OCI-LY1 (cell line): Measurements from ENCODE around the gene P2RY4.

Experiments used
- H2AFZ ChIP-seq: fragments of 200-600 bp; sonication (generic), shearing (Covaris generic); 2 replicates; pipeline ENCODE4 v1.6.0; 2014; ENCODE audit warnings: antibody characterized with exemption, mild to moderate bottlenecking, low read length
- H3F3A ChIP-seq: fragments of 200-600 bp; sonication (generic), shearing (Covaris generic); 2 replicates; pipeline ENCODE4 v1.6.0; 2014; ENCODE audit warnings: mild to moderate bottlenecking, antibody characterized with exemption, low read length, moderate library complexity; ENCODE audit not compliant: insufficient read depth
- H3K27ac ChIP-seq: fragments of 200-600 bp; sonication (generic); 2 replicates; pipeline ENCODE4 v1.5.1; 2014; ENCODE audit warnings: low read length, mixed run types, mild to moderate bottlenecking, low read depth; ENCODE audit not compliant: poor library complexity, severe bottlenecking
- H3K27me3 ChIP-seq: fragments of 200-600 bp; sonication (generic); 2 replicates; pipeline ENCODE4 v1.6.0; 2014; ENCODE audit warnings: antibody characterized with exemption, mild to moderate bottlenecking, low read length, moderate library complexity; ENCODE audit not compliant: insufficient read depth
- H3K36me3 ChIP-seq: fragments of 200-600 bp; sonication (generic); 2 replicates; pipeline ENCODE4 v1.6.1; 2014; ENCODE audit warnings: mild to moderate bottlenecking, antibody characterized with exemption, low read length, moderate library complexity, mixed read lengths; ENCODE audit not compliant: insufficient read depth
- H3K4me1 ChIP-seq: fragments of 200-600 bp; sonication (generic); 2 replicates; pipeline ENCODE4 v1.5.1; 2014; ENCODE audit warnings: mild to moderate bottlenecking, low read length, moderate library complexity; ENCODE audit not compliant: insufficient read depth, severe bottlenecking
- H3K4me2 ChIP-seq: fragments of 200-600 bp; sonication (generic), shearing (Covaris generic); 2 replicates; pipeline ENCODE4 v1.6.1; 2014; ENCODE audit warnings: low read length
- H3K4me3 ChIP-seq: fragments of 200-600 bp; sonication (generic); 2 replicates; pipeline ENCODE4 v1.5.1; 2014; ENCODE audit warnings: low read length, low read depth, mild to moderate bottlenecking, mixed read lengths; ENCODE audit not compliant: poor library complexity, severe bottlenecking
- H3K79me2 ChIP-seq: fragments of 200-600 bp; shearing (Covaris generic); 2 replicates; pipeline ENCODE4 v1.6.1; 2016; ENCODE audit warnings: mixed run types, low read length, mixed read lengths; ENCODE audit not compliant: insufficient read depth
- H3K9ac ChIP-seq: fragments of 200-600 bp; sonication (generic), shearing (Covaris generic); 2 replicates; pipeline ENCODE4 v1.6.1; 2014; ENCODE audit warnings: mild to moderate bottlenecking, low read length, mixed read lengths
- H3K9me2 ChIP-seq: fragments of 200-600 bp; sonication (generic), shearing (Covaris generic); 2 replicates; pipeline ENCODE4 v1.6.1; 2014; ENCODE audit warnings: low read depth, mild to moderate bottlenecking, low read length, mixed read lengths
- H3K9me3 ChIP-seq: fragments of 200-600 bp; shearing (Covaris generic); 2 replicates; pipeline ENCODE4 v1.6.1; 2014; ENCODE audit warnings: low read length, mixed read lengths
- H4K20me1 ChIP-seq: fragments of 200-600 bp; sonication (generic), shearing (Covaris generic); 2 replicates; pipeline ENCODE4 v1.6.0; 2016; ENCODE audit warnings: mild to moderate bottlenecking, low read length; ENCODE audit not compliant: insufficient read depth
- CTCF ChIP-seq: fragments of 200-600 bp; sonication (generic), shearing (Covaris generic); IDR thresholded peaks from 2 replicates; pipeline ENCODE4 v1.5.1; 2017; ENCODE audit warnings: mild to moderate bottlenecking, antibody characterized with exemption, low read length, moderate library complexity, mixed read lengths
- EZH2 ChIP-seq: fragments of 200-600 bp; sonication (generic), shearing (Covaris generic); IDR thresholded peaks from 2 replicates; pipeline ENCODE4 v1.8.0; 2017; ENCODE audit warnings: borderline replicate concordance, mixed run types, mild to moderate bottlenecking, antibody characterized with exemption, low read length, moderate library complexity, mixed read lengths

Gene P2RY4

GRCh38 chrX:70255452-70255851 is 4.6 kb downstream of the P2RY4 start:
- Histone ChIP-seq H3K27me3 (no peaks in the 10 kb centered on the region), H3K9me2 (no peaks in the 10 kb centered on the region), H3K4me3 (no peak overlapping the region), H3F3A (no peaks in the 10 kb centered on the region), H3K79me2 (no peaks in the 10 kb centered on the region), H3K36me3 (no peaks in the 10 kb centered on the region), H3K27ac (no peak overlapping the region), H3K4me1 (no peaks in the 10 kb centered on the region), H4K20me1 (no peaks in the 10 kb centered on the region), H3K9ac (no peak overlapping the region), H3K4me2 (no peak overlapping the region), H3K9me3 (no peaks in the 10 kb centered on the region), H2AFZ (no peak overlapping the region)
- TF ChIP-seq CTCF, result no peak
- no peak for TF ChIP-seq EZH2

- no peak overlapping the region for H3K4me2 ChIP-seq
- no peak overlapping the region for H3K9ac ChIP-seq
- no peaks in the 10 kb centered on the region for H4K20me1 ChIP-seq
- no peaks in the 10 kb centered on the region for H3K27me3 ChIP-seq
- no peaks in the 10 kb centered on the region for H3F3A ChIP-seq
- H3K27ac ChIP-seq, result no peak overlapping the region
- H3K4me3 ChIP-seq, result no peak overlapping the region
- no peak overlapping the region for H2AFZ ChIP-seq
- H3K36me3 ChIP-seq, result no peaks in the 10 kb centered on the region
- H3K4me1 ChIP-seq, result no peaks in the 10 kb centered on the region
- TF ChIP-seq CTCF (no peak), EZH2 (no peak)
- no peaks in the 10 kb centered on the region for H3K9me2 ChIP-seq
- H3K79me2 ChIP-seq, result no peaks in the 10 kb centered on the region
- no peaks in the 10 kb centered on the region for H3K9me3 ChIP-seq
These were observed 5.1 kb downstream of the P2RY4 start for GRCh38 chrX:70254909-70255308.

- Histone ChIP-seq H3K4me3 (no peak overlapping the region), H3F3A (no peaks in the 10 kb centered on the region), H3K36me3 (no peaks in the 10 kb centered on the region), H2AFZ (no peak overlapping the region), H3K27ac (no peak overlapping the region), H3K4me2 (no peak overlapping the region), H3K9ac (no peak overlapping the region), H3K79me2 (no peaks in the 10 kb centered on the region), H3K4me1 (no peaks in the 10 kb centered on the region), H4K20me1 (no peaks in the 10 kb centered on the region), H3K9me3 (no peaks in the 10 kb centered on the region), H3K27me3 (no peaks in the 10 kb centered on the region), H3K9me2 (no peaks in the 10 kb centered on the region)
- TF ChIP-seq CTCF (no peak), EZH2 (no peak)
These were observed 6.0 kb downstream of the P2RY4 start for GRCh38 chrX:70254063-70254400.
